B cell (primary cell): ENCODE data around the gene MUTYH.

Experiments
- EZH2 ChIP-seq: IDR thresholded peaks from 2 replicates; pipeline ENCODE4 v1.6.1; 2012; ENCODE audit warnings: borderline replicate concordance, low read depth, mild to moderate bottlenecking, moderate library complexity, low read length; ENCODE audit not compliant: insufficient read depth, poor library complexity, severe bottlenecking
- TF ChIP-seq, protein P1 (sequence below): fragments of 200-600 bp; IDR thresholded peaks from one replicate; pipeline ENCODE4 v1.8.0; 2022; ENCODE audit warnings: antibody characterized with exemption, mild to moderate bottlenecking

DNA sequence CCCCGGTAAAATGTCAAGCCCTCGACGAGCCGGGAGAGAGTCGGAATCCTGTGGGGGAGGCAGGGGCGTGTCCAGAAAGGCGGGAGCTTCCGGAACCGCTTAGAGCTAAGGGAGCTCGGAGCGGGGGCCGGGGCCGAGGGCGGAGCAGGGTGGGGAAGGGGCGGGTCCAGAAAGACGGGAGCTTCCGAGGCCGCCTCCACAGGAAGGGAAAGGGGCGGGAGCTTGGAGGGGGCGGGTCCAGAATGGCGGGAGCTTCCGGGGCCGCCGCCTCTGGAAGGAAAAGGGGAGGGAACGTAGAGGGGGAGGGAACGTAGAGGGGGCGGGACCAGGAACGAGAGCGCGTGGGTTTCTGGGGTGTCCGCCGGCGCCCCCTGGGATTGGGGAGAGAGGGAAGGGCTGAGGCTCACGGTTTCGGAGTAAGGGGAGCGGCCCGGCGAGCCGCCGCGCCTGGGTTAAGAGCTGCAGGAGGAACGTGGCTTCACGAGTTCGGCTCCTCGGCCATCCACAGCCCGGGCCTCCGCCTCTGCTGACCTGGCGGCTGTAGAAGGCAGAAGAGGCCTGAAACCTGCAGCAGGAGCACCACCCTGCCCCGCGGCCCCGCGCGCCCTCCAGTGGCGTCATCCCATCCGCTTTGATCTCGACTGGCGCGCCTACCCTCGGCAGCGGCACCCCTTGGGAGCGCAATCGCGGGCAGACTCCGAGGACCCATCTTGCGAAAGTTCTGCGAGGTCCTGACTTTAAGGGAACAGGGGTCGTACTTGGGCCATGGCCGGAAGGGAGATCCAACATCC, 36.5 kb downstream of the MUTYH start:
- TF ChIP-seq, protein P1, sequence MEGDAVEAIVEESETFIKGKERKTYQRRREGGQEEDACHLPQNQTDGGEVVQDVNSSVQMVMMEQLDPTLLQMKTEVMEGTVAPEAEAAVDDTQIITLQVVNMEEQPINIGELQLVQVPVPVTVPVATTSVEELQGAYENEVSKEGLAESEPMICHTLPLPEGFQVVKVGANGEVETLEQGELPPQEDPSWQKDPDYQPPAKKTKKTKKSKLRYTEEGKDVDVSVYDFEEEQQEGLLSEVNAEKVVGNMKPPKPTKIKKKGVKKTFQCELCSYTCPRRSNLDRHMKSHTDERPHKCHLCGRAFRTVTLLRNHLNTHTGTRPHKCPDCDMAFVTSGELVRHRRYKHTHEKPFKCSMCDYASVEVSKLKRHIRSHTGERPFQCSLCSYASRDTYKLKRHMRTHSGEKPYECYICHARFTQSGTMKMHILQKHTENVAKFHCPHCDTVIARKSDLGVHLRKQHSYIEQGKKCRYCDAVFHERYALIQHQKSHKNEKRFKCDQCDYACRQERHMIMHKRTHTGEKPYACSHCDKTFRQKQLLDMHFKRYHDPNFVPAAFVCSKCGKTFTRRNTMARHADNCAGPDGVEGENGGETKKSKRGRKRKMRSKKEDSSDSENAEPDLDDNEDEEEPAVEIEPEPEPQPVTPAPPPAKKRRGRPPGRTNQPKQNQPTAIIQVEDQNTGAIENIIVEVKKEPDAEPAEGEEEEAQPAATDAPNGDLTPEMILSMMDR, result peak; percentile 74
- no peak for TF ChIP-seq EZH2
